Keratinocyte (primary cell): Measurements from ENCODE around the gene SOX8. TPM values are rescaled to one million over a fixed set of nuclear protein-coding genes. Genes with fewer than 3 reads are reported as not detected.

ENCODE experiments used
- DNase-seq: peaks from one replicate; pipeline ENCODE4 v3.0.0-alpha.2; 2011; ENCODE audit warnings: low read depth, missing footprints, low spot score
- FAIRE-seq: peaks from 2 replicates; lab custom pipeline; 2011; peaks lifted over from hg19 to GRCh38; lab: Jason Lieb, UNC
- H2AFZ ChIP-seq: 2 replicates; pipeline ENCODE4 v1.6.0; 2012; ENCODE audit warnings: low read length, control low read depth, inconsistent platforms; ENCODE audit not compliant: control insufficient read depth
- H3K27ac ChIP-seq: 2 replicates; pipeline ENCODE4 v1.5.1; 2011; ENCODE audit warnings: low read length; ENCODE audit not compliant: control insufficient read depth, insufficient read depth
- H3K27me3 ChIP-seq: 3 replicates; pipeline ENCODE4 v1.6.0; 2011; ENCODE audit warnings: low read length; ENCODE audit not compliant: control insufficient read depth, insufficient read depth; ENCODE audit errors: extremely low read depth
- H3K36me3 ChIP-seq, 2 experiments: 2 replicates in 1 of 2; 3 replicates in 1 of 2; pipeline ENCODE4 v1.5.1; 2011; ENCODE audit warnings: low read length in 2 of 2, mild to moderate bottlenecking in 1 of 2; ENCODE audit not compliant: control insufficient read depth in 2 of 2, insufficient read depth in 2 of 2; ENCODE audit errors: extremely low read depth in 1 of 2
- H3K4me1 ChIP-seq: 3 replicates; pipeline ENCODE4 v1.5.1; 2011; ENCODE audit warnings: low read length; ENCODE audit not compliant: control insufficient read depth, insufficient read depth; ENCODE audit errors: extremely low read depth
- H3K4me2 ChIP-seq: 3 replicates; pipeline ENCODE4 v1.6.0; 2011; ENCODE audit warnings: low read depth, low read length; ENCODE audit not compliant: control insufficient read depth, insufficient read depth; ENCODE audit errors: extremely low read depth
- H3K4me3 ChIP-seq, 3 experiments: fragments of 200-600 bp in 1 of 3; sonication (generic) in 1 of 3; 2 replicates in 2 of 3; 3 replicates in 1 of 3; pipeline ENCODE4 v1.5.1; 2011 to 2016; ENCODE audit warnings: low read length in 3 of 3, mild to moderate bottlenecking in 3 of 3, control low read depth in 2 of 3, inconsistent platforms in 1 of 3, low read depth in 1 of 3, mixed read lengths in 1 of 3, mixed run types in 1 of 3, moderate library complexity in 1 of 3; ENCODE audit not compliant: control insufficient read depth in 2 of 3, insufficient read depth in 2 of 3; ENCODE audit errors: extremely low read depth in 1 of 3
- H3K79me2 ChIP-seq: 2 replicates; pipeline ENCODE4 v1.6.0; 2012; ENCODE audit warnings: low read length; ENCODE audit not compliant: control insufficient read depth, insufficient read depth
- H3K9ac ChIP-seq: 3 replicates; pipeline ENCODE4 v1.6.0; 2011; ENCODE audit warnings: low read length; ENCODE audit not compliant: control insufficient read depth, insufficient read depth; ENCODE audit errors: extremely low read depth
- H3K9me1 ChIP-seq: 3 replicates; pipeline ENCODE4 v1.6.0; 2011; ENCODE audit warnings: low read length; ENCODE audit not compliant: control insufficient read depth, insufficient read depth; ENCODE audit errors: extremely low read depth
- H3K9me3 ChIP-seq: 2 replicates; pipeline ENCODE4 v1.5.1; 2012; ENCODE audit warnings: low read depth, low read length; ENCODE audit not compliant: control insufficient read depth
- H4K20me1 ChIP-seq: 3 replicates; pipeline ENCODE4 v1.6.0; 2011; ENCODE audit warnings: low read length; ENCODE audit not compliant: control insufficient read depth, insufficient read depth; ENCODE audit errors: extremely low read depth
- EZH2 ChIP-seq: IDR thresholded peaks from one replicate; pipeline ENCODE4 v1.6.1; 2012; ENCODE audit warnings: inconsistent platforms, mild to moderate bottlenecking, low read length, moderate library complexity
- dilution Hi-C: fragments of 300-500 bp; cut with MboI; formaldehyde crosslinking; loops from one replicate; pipeline ENCODE4 v1.7.0; 2020; ENCODE audit warnings: low sequenced_read_pairs; ENCODE audit not compliant: extremely low pct_ligation_motif_present
- polyA plus RNA-seq, 5 experiments: library from polyadenylated mRNA; depleted of rRNA in 3 of 5; stranded (reverse) in 3 of 5; stranded (forward) in 1 of 5; unstranded in 1 of 5; fragments of >200 nt; gene quantifications; 1 replicate in 1 of 5; 2 replicates in 3 of 5; 3 replicates in 1 of 5; pipeline versions ENCODE4 v1.2.1 to v1.2.3, GENCODE V29; 2011 to 2012; ENCODE audit warnings: missing spikeins in 2 of 5, low read depth in 1 of 5, low replicate concordance in 1 of 5
- TF ChIP-seq, protein P1 (sequence below), 3 experiments: IDR thresholded peaks in 1 of 3; conservative IDR thresholded peaks in 1 of 3; optimal IDR thresholded peaks in 1 of 3; 2 replicates in 2 of 3; 3 replicates in 1 of 3; pipeline versions ENCODE3 to v1.5.1; 2011; ENCODE audit warnings: low read length in 3 of 3, mild to moderate bottlenecking in 3 of 3, moderate library complexity in 2 of 3, control low read depth in 1 of 3, inconsistent platforms in 1 of 3; ENCODE audit not compliant: insufficient read depth in 2 of 3; ENCODE audit errors: extremely low read depth in 1 of 3

Gene SOX8
- polyA plus RNA-seq, 1 donor (not counting 4 experiments of a cell fraction or from before 2014, with no cell fraction given): 0.03 TPM

GRCh38 chr16:1000608-1001007, 19.0 kb downstream of the SOX8 start:
- H2AFZ ChIP-seq: no peak overlapping the region
- H3K9ac ChIP-seq: no peak overlapping the region
- H3K9me3 ChIP-seq: peaks cover 9% of the 10 kb centered on the region
- no peaks in the 10 kb centered on the region for H3K36me3 ChIP-seq
- FAIRE-seq: no peak
- no peaks in the 10 kb centered on the region for H4K20me1 ChIP-seq
- H3K27ac ChIP-seq: no peak overlapping the region
- TF ChIP-seq, protein P1, sequence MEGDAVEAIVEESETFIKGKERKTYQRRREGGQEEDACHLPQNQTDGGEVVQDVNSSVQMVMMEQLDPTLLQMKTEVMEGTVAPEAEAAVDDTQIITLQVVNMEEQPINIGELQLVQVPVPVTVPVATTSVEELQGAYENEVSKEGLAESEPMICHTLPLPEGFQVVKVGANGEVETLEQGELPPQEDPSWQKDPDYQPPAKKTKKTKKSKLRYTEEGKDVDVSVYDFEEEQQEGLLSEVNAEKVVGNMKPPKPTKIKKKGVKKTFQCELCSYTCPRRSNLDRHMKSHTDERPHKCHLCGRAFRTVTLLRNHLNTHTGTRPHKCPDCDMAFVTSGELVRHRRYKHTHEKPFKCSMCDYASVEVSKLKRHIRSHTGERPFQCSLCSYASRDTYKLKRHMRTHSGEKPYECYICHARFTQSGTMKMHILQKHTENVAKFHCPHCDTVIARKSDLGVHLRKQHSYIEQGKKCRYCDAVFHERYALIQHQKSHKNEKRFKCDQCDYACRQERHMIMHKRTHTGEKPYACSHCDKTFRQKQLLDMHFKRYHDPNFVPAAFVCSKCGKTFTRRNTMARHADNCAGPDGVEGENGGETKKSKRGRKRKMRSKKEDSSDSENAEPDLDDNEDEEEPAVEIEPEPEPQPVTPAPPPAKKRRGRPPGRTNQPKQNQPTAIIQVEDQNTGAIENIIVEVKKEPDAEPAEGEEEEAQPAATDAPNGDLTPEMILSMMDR (optimal IDR thresholded peaks at IDR 0.05 in 1 of 3, IDR thresholded peaks at IDR 0.05 in 1 of 3, conservative IDR thresholded peaks at IDR 0.05 in 1 of 3; ENCODE audit: extremely low read depth in 1 of 3, insufficient read depth in 2 of 3, low read length in 3 of 3): no peak
- TF ChIP-seq EZH2: no peak
- dilution Hi-C loops: no loop called here
- H3K4me3 ChIP-seq: no peak overlapping the region
- peaks cover 60% of the 10 kb centered on the region for H3K27me3 ChIP-seq
- H3K4me2 ChIP-seq: no peak overlapping the region
- no peak for DNase-seq
- H3K9me1 ChIP-seq: no peaks in the 10 kb centered on the region
- H3K4me1 ChIP-seq: peaks cover 6% of the 10 kb centered on the region
- no peaks in the 10 kb centered on the region for H3K79me2 ChIP-seq

- H4K20me1 ChIP-seq: no peaks in the 10 kb centered on the region
- TF ChIP-seq, protein P1 (optimal IDR thresholded peaks at IDR 0.05 in 1 of 3, IDR thresholded peaks at IDR 0.05 in 1 of 3, conservative IDR thresholded peaks at IDR 0.05 in 1 of 3; ENCODE audit: extremely low read depth in 1 of 3, insufficient read depth in 2 of 3, low read length in 3 of 3): no peak
- TF ChIP-seq EZH2: no peak
- no peak overlapping the region for H3K4me2 ChIP-seq
- no peak overlapping the region for H2AFZ ChIP-seq
- DNase-seq: no peak
- peaks cover 59% of the 10 kb centered on the region for H3K27me3 ChIP-seq
- peaks cover 6% of the 10 kb centered on the region for H3K4me1 ChIP-seq
- no peak for FAIRE-seq
- no peaks in the 10 kb centered on the region for H3K9me1 ChIP-seq
- H3K4me3 ChIP-seq: no peak overlapping the region
- H3K9me3 ChIP-seq: peaks cover 5% of the 10 kb centered on the region
- no peaks in the 10 kb centered on the region for H3K79me2 ChIP-seq
- no peaks in the 10 kb centered on the region for H3K36me3 ChIP-seq
- dilution Hi-C loops: no loop called here
- H3K27ac ChIP-seq: no peak overlapping the region
- no peak overlapping the region for H3K9ac ChIP-seq
These were observed 19.5 kb downstream of the SOX8 start for GRCh38 chr16:1001096-1001495.
